ENCODE results near the gene DOK1.

Gene DOK1

DNA sequence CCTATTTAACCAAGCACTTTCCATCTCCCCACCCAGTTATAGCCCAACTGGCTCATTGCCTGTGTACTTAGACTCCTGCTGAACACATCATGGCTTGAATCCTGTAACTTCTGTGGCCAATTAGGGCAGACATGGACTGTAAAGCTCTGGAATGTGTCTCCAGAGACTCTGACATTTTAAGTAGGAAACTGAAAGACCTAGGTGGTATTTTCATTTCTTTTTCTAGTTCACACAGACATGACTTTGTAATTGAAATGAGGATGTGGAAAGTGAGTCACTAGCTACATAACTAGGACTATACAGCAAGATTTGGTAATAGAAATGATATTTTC lies 12.2 kb downstream of the DOK1 start:
- Histone ChIP-seq H3K36me3 (ENCODE audit: control insufficient read depth, insufficient read depth, low read length) (no peaks in the 10 kb centered on the region), H3K4me3 (replicated peaks; ENCODE audit: low read depth, low read length) (no peak overlapping the region), H3K27me3 (replicated peaks; ENCODE audit: control insufficient read depth, insufficient read depth, low read length) (no peaks in the 10 kb centered on the region)
- TF ChIP-seq, protein P1, sequence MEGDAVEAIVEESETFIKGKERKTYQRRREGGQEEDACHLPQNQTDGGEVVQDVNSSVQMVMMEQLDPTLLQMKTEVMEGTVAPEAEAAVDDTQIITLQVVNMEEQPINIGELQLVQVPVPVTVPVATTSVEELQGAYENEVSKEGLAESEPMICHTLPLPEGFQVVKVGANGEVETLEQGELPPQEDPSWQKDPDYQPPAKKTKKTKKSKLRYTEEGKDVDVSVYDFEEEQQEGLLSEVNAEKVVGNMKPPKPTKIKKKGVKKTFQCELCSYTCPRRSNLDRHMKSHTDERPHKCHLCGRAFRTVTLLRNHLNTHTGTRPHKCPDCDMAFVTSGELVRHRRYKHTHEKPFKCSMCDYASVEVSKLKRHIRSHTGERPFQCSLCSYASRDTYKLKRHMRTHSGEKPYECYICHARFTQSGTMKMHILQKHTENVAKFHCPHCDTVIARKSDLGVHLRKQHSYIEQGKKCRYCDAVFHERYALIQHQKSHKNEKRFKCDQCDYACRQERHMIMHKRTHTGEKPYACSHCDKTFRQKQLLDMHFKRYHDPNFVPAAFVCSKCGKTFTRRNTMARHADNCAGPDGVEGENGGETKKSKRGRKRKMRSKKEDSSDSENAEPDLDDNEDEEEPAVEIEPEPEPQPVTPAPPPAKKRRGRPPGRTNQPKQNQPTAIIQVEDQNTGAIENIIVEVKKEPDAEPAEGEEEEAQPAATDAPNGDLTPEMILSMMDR (IDR thresholded peaks at IDR 0.05; ENCODE audit: insufficient read depth, low read length, poor library complexity, severe bottlenecking): no peak
- DNase-seq (ENCODE audit: extremely low read depth, insufficient read length): no peak

DNA sequence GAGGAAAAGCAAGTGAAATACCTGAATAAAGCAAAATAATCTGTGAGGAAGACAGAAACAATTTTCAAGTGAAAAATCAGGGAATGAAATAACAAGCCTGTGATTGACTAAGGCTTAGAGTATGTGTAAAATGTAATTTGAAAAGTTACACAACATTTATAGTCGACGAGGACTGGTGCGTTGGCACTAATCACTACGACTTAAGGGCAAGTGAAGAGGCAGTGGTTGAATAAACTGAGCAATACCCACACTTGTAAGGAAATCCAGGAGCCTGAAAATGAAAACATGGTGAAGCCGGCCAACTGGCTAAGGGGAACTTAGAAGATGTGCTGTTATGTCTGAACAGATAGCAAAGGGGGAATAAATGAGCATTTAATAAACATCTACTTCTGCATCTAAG lies 13.4 kb downstream of the DOK1 start:
- TF ChIP-seq, protein P1 (IDR thresholded peaks at IDR 0.05; ENCODE audit: insufficient read depth, low read length, poor library complexity, severe bottlenecking): no peak
- Histone ChIP-seq H3K27me3 (replicated peaks; ENCODE audit: control insufficient read depth, insufficient read depth, low read length) (no peaks in the 10 kb centered on the region), H3K36me3 (ENCODE audit: control insufficient read depth, insufficient read depth, low read length) (no peaks in the 10 kb centered on the region), H3K4me3 (replicated peaks; ENCODE audit: low read depth, low read length) (no peak overlapping the region)
- DNase-seq (ENCODE audit: extremely low read depth, insufficient read length): no peak

DNA sequence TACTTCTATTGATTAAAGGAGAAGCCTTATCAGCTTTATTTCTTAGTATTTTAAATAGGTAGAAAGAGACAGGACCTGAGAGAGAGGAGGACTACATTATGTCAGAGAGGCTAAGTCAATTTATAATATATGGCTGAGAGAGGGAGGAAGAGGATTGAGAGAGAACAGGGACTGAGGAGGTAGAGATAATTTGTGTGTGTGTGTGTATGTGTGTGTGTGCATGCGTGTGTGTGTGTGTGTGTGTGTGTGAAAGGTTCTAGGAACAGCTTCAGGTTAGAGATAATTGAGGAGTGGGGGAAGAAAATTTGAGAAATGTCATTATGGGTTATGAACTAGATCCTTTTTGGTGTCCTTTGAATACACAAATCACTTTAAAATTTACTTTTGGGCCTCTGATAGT lies 15.2 kb downstream of the DOK1 start:
- Histone ChIP-seq H3K4me3 (replicated peaks; ENCODE audit: low read depth, low read length) (no peak overlapping the region), H3K27me3 (replicated peaks; ENCODE audit: control insufficient read depth, insufficient read depth, low read length) (no peaks in the 10 kb centered on the region), H3K36me3 (ENCODE audit: control insufficient read depth, insufficient read depth, low read length) (no peaks in the 10 kb centered on the region)
- TF ChIP-seq, protein P1 (IDR thresholded peaks at IDR 0.05; ENCODE audit: insufficient read depth, low read length, poor library complexity, severe bottlenecking): no peak
- DNase-seq (ENCODE audit: extremely low read depth, insufficient read length): no peak

DNA sequence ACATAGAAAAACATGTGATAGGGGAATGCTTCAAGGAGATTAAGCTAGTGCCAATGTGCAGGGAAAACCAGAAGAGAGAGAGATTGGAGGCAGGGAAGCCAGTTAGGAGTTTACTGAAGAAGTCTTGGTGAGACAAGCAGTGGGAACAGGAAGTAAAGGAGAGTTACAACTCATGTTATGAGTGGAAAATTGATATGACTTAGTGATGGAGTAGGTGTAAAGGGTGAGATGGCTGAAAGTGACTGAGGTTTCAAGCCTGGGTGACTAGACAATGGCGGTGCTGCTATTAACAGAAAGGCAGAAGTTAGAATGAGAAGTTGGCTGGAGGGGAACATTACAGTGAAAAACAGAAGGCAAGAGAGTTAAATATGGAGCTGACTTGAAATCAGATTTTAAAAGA lies 16.5 kb downstream of the DOK1 start:
- H3K27me3 ChIP-seq (replicated peaks; ENCODE audit: control insufficient read depth, insufficient read depth, low read length): no peaks in the 10 kb centered on the region
- DNase-seq (ENCODE audit: extremely low read depth, insufficient read length): no peak
- no peaks in the 10 kb centered on the region for H3K36me3 ChIP-seq (ENCODE audit: control insufficient read depth, insufficient read depth, low read length)
- no peak overlapping the region for H3K4me3 ChIP-seq (replicated peaks; ENCODE audit: low read depth, low read length)
- TF ChIP-seq, protein P1 (IDR thresholded peaks at IDR 0.05; ENCODE audit: insufficient read depth, low read length, poor library complexity, severe bottlenecking): no peak

DNA sequence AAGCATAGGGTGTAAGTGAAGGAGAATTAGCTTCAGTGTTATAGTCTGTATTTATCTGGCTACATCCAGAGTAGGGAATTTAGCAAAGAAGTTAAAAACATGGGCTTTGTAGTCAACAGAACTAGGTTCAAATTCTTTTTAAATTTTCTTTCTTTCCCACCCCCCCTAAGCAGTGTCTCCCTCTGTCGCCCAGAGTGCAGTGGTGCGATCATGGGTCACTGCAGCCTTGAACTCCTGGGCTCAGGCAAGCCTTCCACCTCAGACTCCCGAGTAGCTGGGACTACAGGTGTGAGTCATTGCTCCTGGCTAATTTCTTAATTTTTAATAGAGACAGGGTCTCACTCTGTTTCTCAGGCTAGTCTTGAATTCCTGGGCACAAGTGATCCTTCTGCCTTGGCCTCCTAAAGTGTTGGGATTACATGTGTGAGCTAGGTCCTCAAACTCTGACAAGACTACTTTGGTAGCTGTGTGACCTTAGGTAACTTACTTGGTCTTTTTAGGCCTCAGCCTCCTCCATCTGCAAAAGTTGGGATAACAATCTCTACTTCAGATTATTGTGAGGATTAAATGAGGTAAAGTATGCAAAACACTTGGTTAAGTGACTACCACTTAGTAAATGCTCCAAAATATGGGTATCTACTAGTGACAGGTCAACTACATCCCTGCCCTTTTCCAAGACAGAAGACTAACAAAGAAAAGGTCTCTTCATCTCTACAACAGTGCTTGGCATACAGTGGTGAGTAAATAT lies 17.8 kb downstream of the DOK1 start:
- no peak for DNase-seq (ENCODE audit: extremely low read depth, insufficient read length)
- no peaks in the 10 kb centered on the region for H3K36me3 ChIP-seq (ENCODE audit: control insufficient read depth, insufficient read depth, low read length)
- H3K4me3 ChIP-seq (replicated peaks; ENCODE audit: low read depth, low read length): no peak overlapping the region
- H3K27me3 ChIP-seq (replicated peaks; ENCODE audit: control insufficient read depth, insufficient read depth, low read length): no peaks in the 10 kb centered on the region
- TF ChIP-seq, protein P1 (IDR thresholded peaks at IDR 0.05; ENCODE audit: insufficient read depth, low read length, poor library complexity, severe bottlenecking): peak; percentile 61
